CD14-positive monocyte (primary cell): ENCODE data around the gene STAT5A. TPM values are rescaled to one million over a fixed set of nuclear protein-coding genes. Genes with fewer than 3 reads are reported as not detected.
"Not testable (repeated sequence)": the region's sequence is repeated elsewhere in the genome, so short reads cannot be mapped to it uniquely, and the experiment has no call there.

ENCODE experiments used
- DNase-seq, 3 donors: peaks; one replicate each; pipeline ENCODE4 v3.0.0-alpha.2; 2011 to 2022
- H2AFZ ChIP-seq: 2 replicates; pipeline ENCODE4 v1.6.0; 2012; ENCODE audit warnings: mild to moderate bottlenecking, low read depth, low read length, inconsistent platforms; ENCODE audit not compliant: insufficient read depth, poor library complexity, severe bottlenecking
- H3K27ac ChIP-seq, 2 donors: 1 replicate in 1 of 2; 2 replicates in 1 of 2; pipeline ENCODE4 v1.5.1; 2012 to 2013; ENCODE audit warnings: low read length in 2 of 2, control low read depth in 1 of 2, inconsistent platforms in 1 of 2, low read depth in 1 of 2, mild to moderate bottlenecking in 1 of 2
- H3K27me3 ChIP-seq, 2 donors: one replicate each; pipeline versions ENCODE4 v1.6.0 to v1.6.1; 2011 to 2013; ENCODE audit warnings: low read length in 2 of 2; ENCODE audit not compliant: control insufficient read depth in 2 of 2, insufficient read depth in 2 of 2
- H3K36me3 ChIP-seq, 2 donors: replicated peaks in 1 of 2; 1 replicate in 1 of 2; 2 replicates in 1 of 2; pipeline versions ENCODE4 v1.5.1 to v1.6.1; 2012 to 2013; ENCODE audit warnings: low read length in 2 of 2, control low read depth in 1 of 2, inconsistent platforms in 1 of 2, mild to moderate bottlenecking in 1 of 2; ENCODE audit not compliant: insufficient read depth in 2 of 2, control insufficient read depth in 1 of 2
- H3K4me1 ChIP-seq, 2 donors: 1 replicate in 1 of 2; 2 replicates in 1 of 2; pipeline versions ENCODE4 v1.5.1 to v1.6.1; 2012 to 2013; ENCODE audit warnings: low read length in 2 of 2, control low read depth in 1 of 2, inconsistent platforms in 1 of 2, mild to moderate bottlenecking in 1 of 2, moderate library complexity in 1 of 2; ENCODE audit not compliant: insufficient read depth in 2 of 2, control insufficient read depth in 1 of 2
- H3K4me2 ChIP-seq: replicated peaks from 2 replicates; pipeline ENCODE3; 2012; ENCODE audit warnings: low read length, moderate library complexity, mild to moderate bottlenecking; ENCODE audit not compliant: poor library complexity, severe bottlenecking; ENCODE audit errors: extremely low read depth
- H3K4me3 ChIP-seq, 3 experiments: fragments of 200-600 bp in 1 of 3; sonication (generic) in 1 of 3; replicated peaks in 1 of 3; 1 replicate in 2 of 3; 2 replicates in 1 of 3; pipeline ENCODE4 v1.5.1; 2011 to 2013; ENCODE audit warnings: low read length in 3 of 3, mild to moderate bottlenecking in 3 of 3, control low read depth in 2 of 3, low read depth in 2 of 3, inconsistent platforms in 1 of 3, moderate library complexity in 1 of 3
- H3K79me2 ChIP-seq: 2 replicates; pipeline ENCODE4 v1.6.0; 2012; ENCODE audit warnings: mild to moderate bottlenecking, control low read depth, inconsistent platforms, low read length, moderate library complexity; ENCODE audit not compliant: insufficient read depth
- H3K9ac ChIP-seq: 2 replicates; pipeline ENCODE4 v1.6.0; 2017; ENCODE audit warnings: low read length, mild to moderate bottlenecking; ENCODE audit not compliant: insufficient read depth, poor library complexity, severe bottlenecking
- H3K9me3 ChIP-seq, 2 donors: replicated peaks in 1 of 2; 1 replicate in 1 of 2; 2 replicates in 1 of 2; pipeline versions ENCODE4 v1.5.1 to v1.6.1; 2012 to 2013; ENCODE audit warnings: low read length in 2 of 2, control low read depth in 1 of 2; ENCODE audit not compliant: control insufficient read depth in 1 of 2, insufficient read depth in 1 of 2
- H4K20me1 ChIP-seq: 2 replicates; pipeline ENCODE4 v1.6.0; 2012; ENCODE audit warnings: mild to moderate bottlenecking, low read length, control low read depth, moderate library complexity; ENCODE audit not compliant: insufficient read depth
- H3K27ac Mint-ChIP-seq, 7 donors: one replicate each; pipeline ENCODE4 v1.8.0; 2020; ENCODE audit warnings: mild to moderate bottlenecking in 7 of 7, mixed read lengths in 7 of 7, moderate library complexity in 6 of 7, inconsistent platforms in 2 of 7
- H3K27me3 Mint-ChIP-seq, 3 donors: one replicate each; pipeline ENCODE4 v1.8.0; 2021 to 2022; ENCODE audit warnings: low read depth in 3 of 3, mild to moderate bottlenecking in 3 of 3, mixed read lengths in 3 of 3, moderate library complexity in 3 of 3, inconsistent platforms in 1 of 3
- H3K36me3 Mint-ChIP-seq, 2 donors: one replicate each; pipeline ENCODE4 v1.8.0; 2020; ENCODE audit warnings: mixed read lengths in 2 of 2, inconsistent platforms in 1 of 2, mild to moderate bottlenecking in 1 of 2
- H3K4me1 Mint-ChIP-seq: one replicate; pipeline ENCODE4 v1.8.0; 2020; ENCODE audit warnings: mild to moderate bottlenecking, mixed read lengths
- H3K4me3 Mint-ChIP-seq, 2 donors: one replicate each; pipeline ENCODE4 v1.8.0; 2020; ENCODE audit warnings: mild to moderate bottlenecking in 2 of 2, mixed read lengths in 2 of 2, moderate library complexity in 1 of 2
- H3K9me3 Mint-ChIP-seq, 7 donors: one replicate each; pipeline ENCODE4 v1.8.0; 2020 to 2022; ENCODE audit warnings: mixed read lengths in 7 of 7, mild to moderate bottlenecking in 6 of 7, moderate library complexity in 6 of 7, inconsistent platforms in 2 of 7
- WGBS: methylation state at CpG from one replicate; pipeline ENCODE4 v1.1.5; 2013; ENCODE audit warnings: missing lambda C conversion rate; ENCODE audit not compliant: insufficient coverage; 5-methylcytosine and 5-hydroxymethylcytosine counted together
- intact Hi-C, 2 donors: fragments of 100-400 bp; cut with micrococcal nuclease; formaldehyde crosslinking; loops; one replicate each; pipeline versions ENCODE4 v1.15.0 to v1.15.1; 2023
- polyA plus RNA-seq, 3 donors: library from polyadenylated mRNA; depleted of rRNA in 1 of 3; unstranded in 2 of 3; stranded (reverse) in 1 of 3; fragments of 300-500 nt in 2 of 3; fragments of >200 nt in 1 of 3; fragmentation: Illumina TruSeq in 2 of 3; gene quantifications; 1 replicate in 2 of 3; 2 replicates in 1 of 3; pipeline ENCODE4 v1.2.3, GENCODE V29; 2012 to 2021
- TF ChIP-seq, protein P1 (sequence below): fragments of 200-600 bp; IDR thresholded peaks from one replicate; pipeline ENCODE4 v1.8.0; 2022; ENCODE audit warnings: antibody characterized with exemption, mild to moderate bottlenecking

The STAT5A gene
- polyA plus RNA-seq, 3 donors: 30.5 to 91.1 (median 49.8) TPM

DNA sequence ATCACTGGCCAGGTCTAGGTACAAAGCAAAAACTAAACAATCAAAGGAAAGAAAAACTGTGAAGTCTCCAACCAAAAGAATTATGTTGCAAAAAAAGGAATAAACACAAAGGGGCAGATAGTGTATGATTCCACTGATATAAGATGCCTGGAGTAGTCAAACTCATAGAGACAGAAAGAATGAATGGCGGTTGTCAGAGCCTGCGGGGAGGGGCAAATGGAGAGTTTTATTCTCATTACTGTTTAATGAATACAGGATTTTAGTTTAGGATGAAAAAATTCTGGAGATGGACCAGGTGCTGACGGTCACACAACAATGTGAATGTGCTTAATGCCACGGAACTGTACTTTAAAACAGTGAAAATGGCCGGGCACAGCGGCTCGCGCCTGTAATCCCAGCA is 32.9 kb upstream of the STAT5A start:
- no peak overlapping the region for H3K9ac ChIP-seq
- no peaks in the 10 kb centered on the region for H3K27me3 Mint-ChIP-seq
- H3K9me3 Mint-ChIP-seq: no peaks in the 10 kb centered on the region
- no peaks in the 10 kb centered on the region for H3K27me3 ChIP-seq
- no peak overlapping the region for H3K4me2 ChIP-seq
- intact Hi-C loops: no loop called here
- H3K27ac ChIP-seq: no peak overlapping the region
- peaks cover 59% of the 10 kb centered on the region for H4K20me1 ChIP-seq
- H3K4me3 Mint-ChIP-seq: no peak overlapping the region
- H3K9me3 ChIP-seq: no peaks in the 10 kb centered on the region
- no peak overlapping the region for H2AFZ ChIP-seq
- H3K4me1 ChIP-seq: peaks cover 4 to 12% of the 10 kb centered on the region in 2 donors
- peaks cover 89% of the 10 kb centered on the region for H3K79me2 ChIP-seq
- peaks cover 2 to 3% of the 10 kb centered on the region in 2 donors for H3K36me3 Mint-ChIP-seq
- no peak for DNase-seq
- TF ChIP-seq, protein P1, sequence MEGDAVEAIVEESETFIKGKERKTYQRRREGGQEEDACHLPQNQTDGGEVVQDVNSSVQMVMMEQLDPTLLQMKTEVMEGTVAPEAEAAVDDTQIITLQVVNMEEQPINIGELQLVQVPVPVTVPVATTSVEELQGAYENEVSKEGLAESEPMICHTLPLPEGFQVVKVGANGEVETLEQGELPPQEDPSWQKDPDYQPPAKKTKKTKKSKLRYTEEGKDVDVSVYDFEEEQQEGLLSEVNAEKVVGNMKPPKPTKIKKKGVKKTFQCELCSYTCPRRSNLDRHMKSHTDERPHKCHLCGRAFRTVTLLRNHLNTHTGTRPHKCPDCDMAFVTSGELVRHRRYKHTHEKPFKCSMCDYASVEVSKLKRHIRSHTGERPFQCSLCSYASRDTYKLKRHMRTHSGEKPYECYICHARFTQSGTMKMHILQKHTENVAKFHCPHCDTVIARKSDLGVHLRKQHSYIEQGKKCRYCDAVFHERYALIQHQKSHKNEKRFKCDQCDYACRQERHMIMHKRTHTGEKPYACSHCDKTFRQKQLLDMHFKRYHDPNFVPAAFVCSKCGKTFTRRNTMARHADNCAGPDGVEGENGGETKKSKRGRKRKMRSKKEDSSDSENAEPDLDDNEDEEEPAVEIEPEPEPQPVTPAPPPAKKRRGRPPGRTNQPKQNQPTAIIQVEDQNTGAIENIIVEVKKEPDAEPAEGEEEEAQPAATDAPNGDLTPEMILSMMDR: no peak
- H3K36me3 ChIP-seq: peaks cover 0 to 2% of the 10 kb centered on the region in 2 donors
- WGBS: 98% methylated on average over 6 of the region's 8 CpGs
- peak overlapping the region in 1 of 7 donors; percentile 10 for H3K27ac Mint-ChIP-seq
- no peak overlapping the region for H3K4me3 ChIP-seq
- H3K4me1 Mint-ChIP-seq: peaks cover 26% of the 10 kb centered on the region

DNA sequence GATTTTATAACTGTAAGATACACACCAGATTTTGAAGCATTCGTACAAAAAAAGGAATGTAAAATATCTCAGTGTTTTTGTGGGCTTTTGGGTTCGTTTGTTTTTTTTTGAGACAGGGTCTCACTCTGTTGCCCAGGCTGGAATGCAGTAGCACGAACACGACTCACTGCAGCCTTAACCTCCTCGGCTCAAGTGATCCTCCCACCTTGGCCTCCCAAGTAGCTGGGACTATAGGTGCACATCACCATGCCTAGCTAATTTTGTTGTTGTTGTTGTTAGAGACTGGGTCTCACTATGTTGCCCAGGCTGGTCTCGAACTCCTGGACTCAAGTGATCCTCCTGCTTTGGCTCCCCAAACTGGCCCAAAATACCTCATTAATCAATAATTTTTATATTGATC is 28.0 kb upstream of the STAT5A start:
- Mint-ChIP-seq H3K36me3 (no peaks in the 10 kb centered on the region), H3K9me3 (peaks cover 0 to under 1% (median 0%) of the 10 kb centered on the region in 7 donors), H3K4me3 (no peak overlapping the region), H3K27ac (no peak overlapping the region), H3K4me1 (peaks cover 11% of the 10 kb centered on the region), H3K27me3 (peaks cover 0 to 2% (median 0%) of the 10 kb centered on the region in 3 donors)
- Histone ChIP-seq H3K27me3 (no peaks in the 10 kb centered on the region), H3K9ac (no peak overlapping the region), H3K4me1 (no peaks in the 10 kb centered on the region), H3K4me2 (no peak overlapping the region), H3K36me3 (peaks cover 0 to 2% of the 10 kb centered on the region in 2 donors), H2AFZ (no peak overlapping the region), H4K20me1 (peaks cover 57% of the 10 kb centered on the region), H3K27ac (no peak overlapping the region), H3K79me2 (peaks cover 73% of the 10 kb centered on the region), H3K9me3 (no peaks in the 10 kb centered on the region), H3K4me3 (no peak overlapping the region)
- WGBS: 94% methylated on average over 3 of the region's 6 CpGs
- DNase-seq: no peak
- intact Hi-C loops: no loop called here
- TF ChIP-seq, protein P1: no peak

DNA sequence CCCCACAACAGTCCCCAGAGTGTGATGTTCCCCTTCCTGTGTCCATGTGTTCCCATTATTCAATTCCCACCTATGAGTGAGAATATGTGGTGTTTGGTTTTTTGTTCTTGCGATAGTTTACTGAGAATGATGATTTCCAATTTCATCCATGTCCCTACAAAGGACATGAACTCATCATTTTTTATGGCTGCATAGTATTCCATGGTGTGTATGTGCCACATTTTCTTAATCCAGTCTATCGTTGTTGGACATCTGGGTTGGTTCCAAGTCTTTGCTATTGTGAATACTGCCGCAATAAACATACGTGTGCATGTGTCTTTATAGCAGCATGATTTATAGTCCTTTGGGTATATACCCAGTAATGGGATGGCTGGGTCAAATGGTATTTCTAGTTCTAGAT is 23.9 kb upstream of the STAT5A start:
- H3K27ac Mint-ChIP-seq, H3K27me3 ChIP-seq, H3K36me3 ChIP-seq, H3K4me3 Mint-ChIP-seq, H3K4me3 ChIP-seq, H3K9me3 Mint-ChIP-seq, H3K9me3 ChIP-seq, H3K4me2 ChIP-seq, H3K9ac ChIP-seq, H3K27ac ChIP-seq, DNase-seq, intact Hi-C loops, H3K4me1 ChIP-seq, H3K27me3 Mint-ChIP-seq, H2AFZ ChIP-seq, H3K36me3 Mint-ChIP-seq: not testable (repeated sequence)
- no CpG with 5 or more reads among the region's 4 CpGs for WGBS
- Histone ChIP-seq H3K79me2 (peaks cover 83% of the 10 kb centered on the region), H4K20me1 (peaks cover 40% of the 10 kb centered on the region)
- peaks cover 11% of the 10 kb centered on the region for H3K4me1 Mint-ChIP-seq
